HCT116 (cell line): ENCODE results near the gene TPPP3. TPM values are rescaled to one million over a fixed set of nuclear protein-coding genes. Genes with fewer than 3 reads are reported as not detected.
A peak's percentile ranks its signal among the peaks of the same experiment; 100 is the strongest.

Experiments
- ATAC-seq: fragments of 200-7000 bp; cut with Tn5 transposase; 2 replicates; pipeline ENCODE4 v1.9.1; 2020; ENCODE audit warnings: mild to moderate bottlenecking, moderate library complexity
- BruUV-seq: library from RNA; stranded (reverse); fragments of 400-500 nt; replicated peaks from 2 replicates; lab custom pipeline; 2021; lab: Mats Ljungman, UMichigan
- CTCF ChIA-PET: fragments of 300-600 bp; sonication (Branson Sonifier 250); formaldehyde crosslinking; loops from one replicate; lab custom pipeline; 2021; ENCODE audit warnings: antibody characterized with exemption; lab: Charles Lee
- POLR2A ChIA-PET: fragments of 300-600, 350-600 bp; sonication (Branson Sonifier 250); formaldehyde crosslinking; loops from one replicate; lab custom pipeline; 2021; ENCODE audit warnings: antibody characterized with exemption; lab: Charles Lee
- RAD21 ChIA-PET, 2 experiments: fragments of 300-600 bp; sonication (Branson Sonifier 250); formaldehyde crosslinking; loops; one replicate each; lab custom pipeline; 2023; ENCODE audit warnings: low total read pairs in 2 of 2; ENCODE audit not compliant: uncharacterized antibody in 2 of 2, unreplicated experiment in 2 of 2, low non-redundant PET in 1 of 2; lab: Charles Lee
- DNase-seq: peaks from one replicate; pipeline ENCODE4 v3.0.0-alpha.2; 2010; ENCODE audit warnings: low read depth, low spot score
- H2AFZ ChIP-seq: fragments of 200-600 bp; shearing (Covaris generic), sonication (generic); 2 replicates; pipeline ENCODE4 v1.6.1; 2017; ENCODE audit warnings: low read depth, mixed run types, mixed read lengths, antibody characterized with exemption, low read length; ENCODE audit not compliant: poor library complexity, severe bottlenecking
- H3K27ac ChIP-seq: 2 replicates; pipeline ENCODE4 v1.5.1; 2012; ENCODE audit warnings: low read depth, low read length
- H3K27me3 ChIP-seq: fragments of 200-600 bp; sonication (generic); 2 replicates; pipeline ENCODE4 v1.6.1; 2016; ENCODE audit warnings: mixed run types, low read length, mixed read lengths; ENCODE audit not compliant: insufficient read depth
- H3K36me3 ChIP-seq, 2 experiments: fragments of 200-500 bp in 1 of 2; fragments of 200-600 bp in 1 of 2; sonication (Bioruptor generic) in 1 of 2; sonication (generic) in 1 of 2; 2 replicates each; pipeline versions ENCODE4 v1.5.1 to v1.6.1; 2014 to 2016; ENCODE audit warnings: low read length in 2 of 2, inconsistent platforms in 1 of 2, mixed read lengths in 1 of 2, mixed run types in 1 of 2; ENCODE audit not compliant: insufficient read depth in 2 of 2, control insufficient read depth in 1 of 2
- H3K4me1 ChIP-seq, 2 experiments: fragments of 200-600 bp in 1 of 2; sonication (generic) in 1 of 2; 2 replicates each; pipeline versions ENCODE4 v1.5.1 to v1.6.1; 2012 to 2017; ENCODE audit warnings: low read length in 2 of 2, inconsistent platforms in 1 of 2, mild to moderate bottlenecking in 1 of 2, mixed read lengths in 1 of 2, mixed run types in 1 of 2, moderate library complexity in 1 of 2; ENCODE audit not compliant: insufficient read depth in 2 of 2, control insufficient read depth in 1 of 2
- H3K4me2 ChIP-seq: fragments of 200-600 bp; sonication (generic); 2 replicates; pipeline ENCODE4 v1.6.1; 2017; ENCODE audit warnings: mixed run types, low read length, mixed read lengths
- H3K4me3 ChIP-seq, 2 experiments: fragments of 200-600 bp in 1 of 2; sonication (generic) in 1 of 2; replicated peaks in 1 of 2; 2 replicates each; pipeline ENCODE4 v1.5.1; 2011 to 2016; ENCODE audit warnings: low read length in 2 of 2, control low read depth in 1 of 2, low read depth in 1 of 2, mild to moderate bottlenecking in 1 of 2, mixed read lengths in 1 of 2, mixed run types in 1 of 2
- H3K79me2 ChIP-seq: fragments of 200-600 bp; sonication (generic); 2 replicates; pipeline ENCODE4 v1.6.1; 2017; ENCODE audit warnings: mild to moderate bottlenecking, mixed run types, low read length, moderate library complexity, mixed read lengths; ENCODE audit not compliant: insufficient read depth
- H3K9ac ChIP-seq: fragments of 200-600 bp; sonication (generic); 2 replicates; pipeline ENCODE4 v1.6.1; 2016; ENCODE audit warnings: low read length, mixed read lengths
- H3K9me2 ChIP-seq: fragments of 200-600 bp; sonication (generic), shearing (Covaris generic); 2 replicates; pipeline ENCODE4 v1.6.1; 2017; ENCODE audit warnings: mixed run types, mild to moderate bottlenecking, moderate library complexity; ENCODE audit not compliant: insufficient read depth
- H3K9me3 ChIP-seq, 2 experiments: fragments of 200-500 bp in 1 of 2; fragments of 200-600 bp in 1 of 2; sonication (Bioruptor generic) in 1 of 2; sonication (generic) in 1 of 2; 2 replicates each; pipeline ENCODE4 v1.6.1; 2014 to 2017; ENCODE audit warnings: low read length in 2 of 2, mixed read lengths in 2 of 2, inconsistent platforms in 1 of 2, low read depth in 1 of 2, mild to moderate bottlenecking in 1 of 2, mixed run types in 1 of 2, moderate library complexity in 1 of 2; ENCODE audit not compliant: control insufficient read depth in 1 of 2, insufficient read depth in 1 of 2
- H4K20me1 ChIP-seq: fragments of 200-600 bp; sonication (generic), shearing (Covaris generic); 2 replicates; pipeline ENCODE4 v1.6.1; 2017; ENCODE audit warnings: mixed run types, mild to moderate bottlenecking, moderate library complexity; ENCODE audit not compliant: insufficient read depth
- ATF3 ChIP-seq: IDR thresholded peaks from 2 replicates; pipeline ENCODE4 v1.6.1; 2012
- CBX3 ChIP-seq: IDR thresholded peaks from 2 replicates; pipeline ENCODE4 v1.6.1; 2012; ENCODE audit warnings: low read depth
- CTCF ChIP-seq, 3 experiments: fragments of 200-600 bp in 1 of 3; sonication (generic) in 1 of 3; IDR thresholded peaks in 2 of 3; conservative IDR thresholded peaks in 1 of 3; 2 replicates each; pipeline ENCODE4 v1.5.1; 2012 to 2017; ENCODE audit warnings: low read depth in 2 of 3, low read length in 2 of 3, antibody characterized with exemption in 1 of 3, borderline replicate concordance in 1 of 3, control low read depth in 1 of 3, mild to moderate bottlenecking in 1 of 3, mixed read lengths in 1 of 3, mixed run types in 1 of 3, moderate library complexity in 1 of 3; ENCODE audit not compliant: insufficient read depth in 1 of 3
- EGR1 ChIP-seq: IDR thresholded peaks from 2 replicates; pipeline ENCODE4 v1.6.1; 2012; ENCODE audit warnings: low read depth
- ELF1 ChIP-seq: IDR thresholded peaks from 2 replicates; pipeline ENCODE4 v1.6.1; 2012; ENCODE audit warnings: low read depth, borderline replicate concordance
- EZH2phosphoT487 ChIP-seq: fragments of 200-600 bp; IDR thresholded peaks from 2 replicates; pipeline ENCODE4 v1.6.1; 2018; ENCODE audit warnings: antibody characterized with exemption, borderline replicate concordance
- FOSL1 ChIP-seq: IDR thresholded peaks from 2 replicates; pipeline ENCODE4 v1.6.1; 2012; ENCODE audit warnings: low read depth
- JUND ChIP-seq: IDR thresholded peaks from 2 replicates; pipeline ENCODE4 v1.6.1; 2012
- MAX ChIP-seq: IDR thresholded peaks from 2 replicates; pipeline ENCODE4 v1.6.1; 2012
- POLR2A ChIP-seq: IDR thresholded peaks from 2 replicates; pipeline ENCODE4 v1.7.0; 2011; ENCODE audit warnings: borderline replicate concordance; ENCODE audit not compliant: insufficient read depth, insufficient read length; ENCODE audit errors: extremely low read depth
- RAD21 ChIP-seq: IDR thresholded peaks from 2 replicates; pipeline ENCODE4 v1.6.1; 2012; ENCODE audit warnings: low read depth, mild to moderate bottlenecking
- REST ChIP-seq: IDR thresholded peaks from 2 replicates; pipeline ENCODE4 v1.6.1; 2012; ENCODE audit warnings: low read depth
- SIN3A ChIP-seq: IDR thresholded peaks from 2 replicates; pipeline ENCODE4 v1.6.1; 2012; ENCODE audit warnings: low read depth
- SP1 ChIP-seq: IDR thresholded peaks from 2 replicates; pipeline ENCODE4 v1.6.1; 2012; ENCODE audit warnings: low read depth
- SRF ChIP-seq: IDR thresholded peaks from 2 replicates; pipeline ENCODE4 v1.6.1; 2012; ENCODE audit warnings: low read depth
- ZBTB33 ChIP-seq: IDR thresholded peaks from 2 replicates; pipeline ENCODE4 v1.6.1; 2011; ENCODE audit warnings: mild to moderate bottlenecking, low read length, moderate library complexity; ENCODE audit not compliant: insufficient replicate concordance; ENCODE audit errors: extremely low read depth
- ZNF274 ChIP-seq: fragments of 200-500 bp; sonication (Bioruptor generic); IDR thresholded peaks from 2 replicates; pipeline ENCODE4 v1.6.1; 2014; ENCODE audit warnings: mild to moderate bottlenecking, low read depth, low read length, inconsistent platforms
- intact Hi-C: fragments of 100-400 bp; cut with micrococcal nuclease; formaldehyde crosslinking; loops from 2 replicates; pipeline ENCODE4 v1.10.0; 2022
- total RNA-seq: library from RNA; stranded (reverse); gene quantifications from one replicate; pipeline ENCODE4 v1.2.1, GENCODE V29; 2021; ENCODE audit not compliant: unreplicated experiment

The TPPP3 gene
- total RNA-seq, 1 experiment from 2014 or later, result 1.2 TPM

- BruUV-seq, result no TSS peak
- Histone ChIP-seq H3K9me3 (no peaks in the 10 kb centered on the region), H3K36me3 (no peaks in the 10 kb centered on the region), H2AFZ (no peak overlapping the region), H3K9me2 (no peaks in the 10 kb centered on the region), H3K79me2 (no peaks in the 10 kb centered on the region), H3K9ac (no peak overlapping the region), H3K27me3 (no peaks in the 10 kb centered on the region), H3K4me3 (no peak overlapping the region), H3K27ac (no peak overlapping the region), H3K4me1 (peaks cover 6 to 44% of the 10 kb centered on the region in 2 experiments; a peak in 3 of 4 replicates), H4K20me1 (no peaks in the 10 kb centered on the region), H3K4me2 (peak overlapping the region; percentile 96)
- ChIA-PET CTCF (interaction anchor here (2.3 kb wide), 1 partner anchor 15 kb away, joined by 8 read pairs; no protein-coding TSS in a partner anchor), RAD21 (no interaction called here), POLR2A (interaction anchor here (0.8 kb wide), 1 partner anchor 33 kb away, joined by 6 read pairs; no protein-coding TSS in a partner anchor)
- no peak for DNase-seq
- intact Hi-C loops, result no loop called here
- no peak for ATAC-seq
- TF ChIP-seq SRF (no peak), EZH2phosphoT487 (no peak), ZNF274 (no peak), SIN3A (no peak), ZBTB33 (no peak), CTCF (IDR thresholded peaks at IDR 0.05 in 2 of 3, conservative IDR thresholded peaks at IDR 0.05 in 1 of 3; ENCODE audit: borderline replicate concordance in 1 of 3, insufficient read depth in 1 of 3, low read depth in 2 of 3, low read length in 2 of 3) (no peak), RAD21 (no peak), JUND (no peak), CBX3 (no peak), FOSL1 (no peak), EGR1 (no peak), MAX (no peak), POLR2A (no peak), REST (no peak), SP1 (no peak), ELF1 (no peak), ATF3 (no peak)
Observed at GRCh38 chr16:67432506-67432890, 39.2 kb upstream of the TPPP3 start.
